CD14-positive monocyte (primary cell): ENCODE measurements around the gene LDB3. TPM values are rescaled to one million over a fixed set of nuclear protein-coding genes. Genes with fewer than 3 reads are reported as not detected.

Experiments
- DNase-seq, 3 donors: peaks; one replicate each; pipeline ENCODE4 v3.0.0-alpha.2; 2011 to 2022
- H2AFZ ChIP-seq: 2 replicates; pipeline ENCODE4 v1.6.0; 2012; ENCODE audit warnings: mild to moderate bottlenecking, low read depth, low read length, inconsistent platforms; ENCODE audit not compliant: insufficient read depth, poor library complexity, severe bottlenecking
- H3K27ac ChIP-seq, 2 donors: 1 replicate in 1 of 2; 2 replicates in 1 of 2; pipeline ENCODE4 v1.5.1; 2012 to 2013; ENCODE audit warnings: low read length in 2 of 2, control low read depth in 1 of 2, inconsistent platforms in 1 of 2, low read depth in 1 of 2, mild to moderate bottlenecking in 1 of 2
- H3K27me3 ChIP-seq, 2 donors: one replicate each; pipeline versions ENCODE4 v1.6.0 to v1.6.1; 2011 to 2013; ENCODE audit warnings: low read length in 2 of 2; ENCODE audit not compliant: control insufficient read depth in 2 of 2, insufficient read depth in 2 of 2
- H3K36me3 ChIP-seq, 2 donors: replicated peaks in 1 of 2; 1 replicate in 1 of 2; 2 replicates in 1 of 2; pipeline versions ENCODE4 v1.5.1 to v1.6.1; 2012 to 2013; ENCODE audit warnings: low read length in 2 of 2, control low read depth in 1 of 2, inconsistent platforms in 1 of 2, mild to moderate bottlenecking in 1 of 2; ENCODE audit not compliant: insufficient read depth in 2 of 2, control insufficient read depth in 1 of 2
- H3K4me1 ChIP-seq, 2 donors: 1 replicate in 1 of 2; 2 replicates in 1 of 2; pipeline versions ENCODE4 v1.5.1 to v1.6.1; 2012 to 2013; ENCODE audit warnings: low read length in 2 of 2, control low read depth in 1 of 2, inconsistent platforms in 1 of 2, mild to moderate bottlenecking in 1 of 2, moderate library complexity in 1 of 2; ENCODE audit not compliant: insufficient read depth in 2 of 2, control insufficient read depth in 1 of 2
- H3K4me2 ChIP-seq: replicated peaks from 2 replicates; pipeline ENCODE3; 2012; ENCODE audit warnings: low read length, moderate library complexity, mild to moderate bottlenecking; ENCODE audit not compliant: poor library complexity, severe bottlenecking; ENCODE audit errors: extremely low read depth
- H3K4me3 ChIP-seq, 3 experiments: fragments of 200-600 bp in 1 of 3; sonication (generic) in 1 of 3; replicated peaks in 1 of 3; 1 replicate in 2 of 3; 2 replicates in 1 of 3; pipeline ENCODE4 v1.5.1; 2011 to 2013; ENCODE audit warnings: low read length in 3 of 3, mild to moderate bottlenecking in 3 of 3, control low read depth in 2 of 3, low read depth in 2 of 3, inconsistent platforms in 1 of 3, moderate library complexity in 1 of 3
- H3K79me2 ChIP-seq: 2 replicates; pipeline ENCODE4 v1.6.0; 2012; ENCODE audit warnings: mild to moderate bottlenecking, control low read depth, inconsistent platforms, low read length, moderate library complexity; ENCODE audit not compliant: insufficient read depth
- H3K9ac ChIP-seq: 2 replicates; pipeline ENCODE4 v1.6.0; 2017; ENCODE audit warnings: low read length, mild to moderate bottlenecking; ENCODE audit not compliant: insufficient read depth, poor library complexity, severe bottlenecking
- H3K9me3 ChIP-seq, 2 donors: replicated peaks in 1 of 2; 1 replicate in 1 of 2; 2 replicates in 1 of 2; pipeline versions ENCODE4 v1.5.1 to v1.6.1; 2012 to 2013; ENCODE audit warnings: low read length in 2 of 2, control low read depth in 1 of 2; ENCODE audit not compliant: control insufficient read depth in 1 of 2, insufficient read depth in 1 of 2
- H4K20me1 ChIP-seq: 2 replicates; pipeline ENCODE4 v1.6.0; 2012; ENCODE audit warnings: mild to moderate bottlenecking, low read length, control low read depth, moderate library complexity; ENCODE audit not compliant: insufficient read depth
- H3K27ac Mint-ChIP-seq, 7 donors: one replicate each; pipeline ENCODE4 v1.8.0; 2020; ENCODE audit warnings: mild to moderate bottlenecking in 7 of 7, mixed read lengths in 7 of 7, moderate library complexity in 6 of 7, inconsistent platforms in 2 of 7
- H3K27me3 Mint-ChIP-seq, 3 donors: one replicate each; pipeline ENCODE4 v1.8.0; 2021 to 2022; ENCODE audit warnings: low read depth in 3 of 3, mild to moderate bottlenecking in 3 of 3, mixed read lengths in 3 of 3, moderate library complexity in 3 of 3, inconsistent platforms in 1 of 3
- H3K36me3 Mint-ChIP-seq, 2 donors: one replicate each; pipeline ENCODE4 v1.8.0; 2020; ENCODE audit warnings: mixed read lengths in 2 of 2, inconsistent platforms in 1 of 2, mild to moderate bottlenecking in 1 of 2
- H3K4me1 Mint-ChIP-seq: one replicate; pipeline ENCODE4 v1.8.0; 2020; ENCODE audit warnings: mild to moderate bottlenecking, mixed read lengths
- H3K4me3 Mint-ChIP-seq, 2 donors: one replicate each; pipeline ENCODE4 v1.8.0; 2020; ENCODE audit warnings: mild to moderate bottlenecking in 2 of 2, mixed read lengths in 2 of 2, moderate library complexity in 1 of 2
- H3K9me3 Mint-ChIP-seq, 7 donors: one replicate each; pipeline ENCODE4 v1.8.0; 2020 to 2022; ENCODE audit warnings: mixed read lengths in 7 of 7, mild to moderate bottlenecking in 6 of 7, moderate library complexity in 6 of 7, inconsistent platforms in 2 of 7
- CTCF ChIP-seq: fragments of 200-600 bp; IDR thresholded peaks from one replicate; pipeline ENCODE4 v1.8.0; 2022; ENCODE audit warnings: antibody characterized with exemption, mild to moderate bottlenecking
- WGBS: methylation state at CpG from one replicate; pipeline ENCODE4 v1.1.5; 2013; ENCODE audit warnings: missing lambda C conversion rate; ENCODE audit not compliant: insufficient coverage; 5-methylcytosine and 5-hydroxymethylcytosine counted together
- intact Hi-C, 2 donors: fragments of 100-400 bp; cut with micrococcal nuclease; formaldehyde crosslinking; loops; one replicate each; pipeline versions ENCODE4 v1.15.0 to v1.15.1; 2023
- polyA plus RNA-seq, 3 donors: library from polyadenylated mRNA; depleted of rRNA in 1 of 3; unstranded in 2 of 3; stranded (reverse) in 1 of 3; fragments of 300-500 nt in 2 of 3; fragments of >200 nt in 1 of 3; fragmentation: Illumina TruSeq in 2 of 3; gene quantifications; 1 replicate in 2 of 3; 2 replicates in 1 of 3; pipeline ENCODE4 v1.2.3, GENCODE V29; 2012 to 2021

LDB3 gene
- polyA plus RNA-seq, 3 donors, result not detected

- Histone ChIP-seq H3K27ac (no peak overlapping the region), H3K79me2 (no peaks in the 10 kb centered on the region), H3K9ac (no peak overlapping the region), H3K4me3 (no peak overlapping the region), H3K4me2 (no peak overlapping the region), H3K4me1 (no peaks in the 10 kb centered on the region), H4K20me1 (no peaks in the 10 kb centered on the region), H2AFZ (no peak overlapping the region), H3K27me3 (peaks cover 0 to 2% of the 10 kb centered on the region in 2 donors), H3K36me3 (no peaks in the 10 kb centered on the region), H3K9me3 (no peaks in the 10 kb centered on the region)
- Mint-ChIP-seq H3K4me3 (no peak overlapping the region), H3K27ac (no peak overlapping the region), H3K36me3 (no peaks in the 10 kb centered on the region), H3K9me3 (peaks cover 0 to under 1% (median 0%) of the 10 kb centered on the region in 7 donors), H3K27me3 (peaks cover 3 to 11% (median 4%) of the 10 kb centered on the region in 3 donors), H3K4me1 (no peaks in the 10 kb centered on the region)
- TF ChIP-seq CTCF, result no peak
- intact Hi-C loops, result no loop called here
- no peak for DNase-seq
- WGBS, result 70% methylated on average over 3 of the region's 3 CpGs
These were observed 59.7 kb downstream of the LDB3 start for GRCh38 chr10:86728056-86728455.

GRCh38 chr10:86729677-86730076 is 61.4 kb downstream of the LDB3 start:
- no peaks in the 10 kb centered on the region for H3K9me3 ChIP-seq
- H3K9ac ChIP-seq, result no peak overlapping the region
- H3K36me3 ChIP-seq, result no peaks in the 10 kb centered on the region
- H3K79me2 ChIP-seq, result no peaks in the 10 kb centered on the region
- H3K4me3 ChIP-seq, result no peak overlapping the region
- peaks cover 0 to 2% of the 10 kb centered on the region in 2 donors for H3K27me3 ChIP-seq
- DNase-seq, result no peak
- no peak for TF ChIP-seq CTCF
- no peaks in the 10 kb centered on the region for H3K36me3 Mint-ChIP-seq
- H3K4me3 Mint-ChIP-seq, result no peak overlapping the region
- H4K20me1 ChIP-seq, result no peaks in the 10 kb centered on the region
- no peak overlapping the region for H3K4me2 ChIP-seq
- 80% methylated on average over 1 of the region's 1 CpG for WGBS
- no peaks in the 10 kb centered on the region for H3K4me1 Mint-ChIP-seq
- H2AFZ ChIP-seq, result no peak overlapping the region
- H3K27me3 Mint-ChIP-seq, result peaks cover 0 to 13% (median 3%) of the 10 kb centered on the region in 3 donors
- H3K27ac ChIP-seq, result no peak overlapping the region
- H3K4me1 ChIP-seq, result no peaks in the 10 kb centered on the region
- H3K27ac Mint-ChIP-seq, result no peak overlapping the region
- intact Hi-C loops, result no loop called here
- H3K9me3 Mint-ChIP-seq, result no peaks in the 10 kb centered on the region
